Activated CD4-positive, alpha-beta T cell treated with anti-CD3 and anti-CD28 coated beads for 1 hour (primary cell): ENCODE results near the gene MYH10.

Experiments
- DNase-seq: peaks from one replicate; pipeline ENCODE4 v3.0.0-alpha.2; 2020

MYH10 gene

GRCh38 chr17:8602679-8603078 is 27.8 kb downstream of the MYH10 start:
- no peak for DNase-seq

- DNase-seq, result no peak
Observed at GRCh38 chr17:8599351-8600011, 31.0 kb downstream of the MYH10 start.

- DNase-seq, result no peak
Observed at GRCh38 chr17:8598913-8599312, 31.6 kb downstream of the MYH10 start.

- no peak for DNase-seq
Observed at GRCh38 chr17:8593830-8594229, 36.7 kb downstream of the MYH10 start.

- DNase-seq, result no peak
Observed at GRCh38 chr17:8593276-8593675, 37.2 kb downstream of the MYH10 start.

- no peak for DNase-seq
Observed at GRCh38 chr17:8588877-8589554, 41.5 kb downstream of the MYH10 start.

- DNase-seq, result no peak
Observed at GRCh38 chr17:8586766-8587165, 43.8 kb downstream of the MYH10 start.

GRCh38 chr17:8585911-8586310 is 44.6 kb downstream of the MYH10 start:
- no peak for DNase-seq

GRCh38 chr17:8583954-8584353 is 46.6 kb downstream of the MYH10 start:
- DNase-seq, result no peak

- no peak for DNase-seq
Observed at GRCh38 chr17:8580952-8581658, 49.4 kb downstream of the MYH10 start.

- DNase-seq, result no peak
Observed at GRCh38 chr17:8577868-8578267, 52.7 kb downstream of the MYH10 start.

- DNase-seq, result no peak
Observed at GRCh38 chr17:8576559-8577294, 53.8 kb downstream of the MYH10 start.

- no peak for DNase-seq
Observed at GRCh38 chr17:8574687-8575086, 55.8 kb downstream of the MYH10 start.

GRCh38 chr17:8572764-8573163 is 57.8 kb downstream of the MYH10 start:
- DNase-seq, result no peak

- DNase-seq, result no peak
Observed at GRCh38 chr17:8563981-8564602, 66.4 kb downstream of the MYH10 start.

- no peak for DNase-seq
Observed at GRCh38 chr17:8563024-8563776, 67.3 kb downstream of the MYH10 start.

GRCh38 chr17:8558144-8558543 is 72.4 kb downstream of the MYH10 start:
- DNase-seq, result no peak

GRCh38 chr17:8557176-8557806 is 73.2 kb downstream of the MYH10 start:
- no peak for DNase-seq

GRCh38 chr17:8556074-8556473 is 74.5 kb downstream of the MYH10 start:
- DNase-seq, result no peak

GRCh38 chr17:8555062-8555461 is 75.5 kb downstream of the MYH10 start:
- DNase-seq, result no peak

GRCh38 chr17:8552577-8553320 is 77.8 kb downstream of the MYH10 start:
- no peak for DNase-seq
